Cerebellar cortex (tissue), 1 donor: ENCODE results near the gene ASTL.

Experiments
- DNase-seq: peaks from one replicate; pipeline ENCODE4 v3.0.0-alpha.2; 2015; ENCODE audit warnings: low spot score

The ASTL gene

DNA sequence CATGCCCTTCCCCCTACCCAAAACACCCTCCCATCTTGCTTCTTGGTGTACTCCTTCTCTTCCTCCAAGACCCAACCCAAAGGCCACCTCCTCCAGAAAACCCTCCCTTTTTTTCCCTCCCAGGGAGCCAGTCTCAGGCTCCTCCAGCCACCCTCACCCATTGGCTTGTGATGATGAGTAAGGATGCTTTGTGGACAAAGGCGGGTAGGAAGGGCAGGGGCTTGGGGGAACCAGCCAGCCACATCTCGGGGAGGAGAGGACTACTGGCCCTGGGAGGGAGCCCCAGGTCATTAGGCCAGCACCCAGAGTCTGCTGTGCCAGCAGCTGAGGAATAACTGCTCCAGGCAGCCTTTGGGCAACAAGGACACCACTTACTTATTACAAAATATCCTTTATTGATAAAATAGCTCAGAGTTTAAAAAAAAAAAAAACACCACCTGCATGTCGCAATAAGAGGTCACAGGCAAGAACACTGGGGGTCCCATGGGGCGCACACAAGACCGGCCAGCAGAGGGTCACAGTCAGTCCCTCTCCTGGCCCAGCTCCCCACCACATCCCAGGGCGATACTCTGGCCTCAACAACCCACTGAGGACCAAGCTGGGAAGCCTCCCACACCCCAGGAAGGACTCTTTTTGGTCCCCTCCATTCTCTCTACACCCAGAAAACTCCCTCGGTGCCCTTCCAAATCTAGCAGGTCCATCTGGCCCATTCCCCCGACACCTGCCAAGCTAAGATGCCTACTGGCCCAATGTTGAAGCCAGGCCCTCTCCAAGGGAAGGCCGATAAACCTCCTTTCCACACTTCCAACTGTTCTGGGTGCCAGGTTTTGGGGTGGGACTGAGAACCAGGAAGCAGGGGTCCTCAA, 25.6 kb downstream of the ASTL start:
- peak; percentile 35 for DNase-seq

DNA sequence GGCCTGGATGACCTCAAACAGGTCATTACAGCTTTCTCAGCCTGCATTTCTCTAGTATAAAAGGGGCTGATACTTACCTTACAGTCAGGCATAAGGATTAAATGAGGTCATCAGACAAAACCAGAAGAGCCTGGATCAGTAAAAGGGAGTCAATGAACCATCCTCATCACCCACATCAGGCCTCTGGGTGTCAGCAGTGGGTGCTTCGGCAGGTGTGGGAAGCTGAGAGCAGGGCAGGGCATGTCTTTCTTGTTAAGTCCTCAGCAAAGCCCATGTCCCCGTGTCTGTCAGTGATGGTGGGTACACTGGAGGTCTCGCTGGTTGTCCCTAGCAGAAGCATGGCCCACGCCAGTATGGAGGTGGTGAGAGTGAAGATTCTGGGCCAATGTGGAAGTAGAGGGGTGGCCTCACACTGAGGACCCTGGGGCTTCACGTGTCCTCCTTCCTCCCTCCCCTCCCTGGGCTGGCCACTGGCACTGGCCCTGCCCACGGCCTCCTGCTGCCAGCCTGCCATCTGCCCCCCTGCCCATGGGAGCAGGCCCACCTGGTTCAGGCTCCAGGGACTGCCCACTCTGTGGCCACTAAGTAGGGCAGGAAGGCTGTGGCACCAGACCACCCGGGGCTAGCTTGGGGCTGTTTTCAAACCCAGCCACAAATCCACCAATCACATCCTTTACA, 26.3 kb downstream of the ASTL start:
- DNase-seq = no peak

DNA sequence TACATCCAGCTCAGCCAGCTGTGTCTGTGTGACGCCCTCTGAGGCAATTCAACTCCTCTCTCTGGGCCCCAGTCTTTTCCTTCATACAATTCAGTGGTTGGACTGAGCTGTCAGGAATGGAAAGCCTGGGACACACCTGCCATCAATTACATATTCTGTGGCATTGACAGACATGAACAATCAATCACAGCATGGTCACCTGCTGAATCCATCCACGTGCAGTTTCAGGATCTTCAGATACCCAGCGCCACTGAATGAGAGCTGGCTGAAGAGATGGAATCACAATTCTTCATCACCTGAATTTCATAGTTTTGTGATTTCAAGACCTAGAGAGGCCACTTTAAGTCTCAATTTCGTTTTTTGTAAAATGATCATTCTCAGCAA, 27.1 kb downstream of the ASTL start:
- no peak for DNase-seq

- DNase-seq = no peak
These were observed 27.6 kb downstream of the ASTL start for GRCh38 chr2:96110621-96111256.

- DNase-seq = no peak
These were observed 28.3 kb downstream of the ASTL start for GRCh38 chr2:96109931-96110511.

GRCh38 chr2:96109361-96109680, 29.0 kb downstream of the ASTL start:
- no peak for DNase-seq

GRCh38 chr2:96108541-96109360, 29.6 kb downstream of the ASTL start:
- DNase-seq = peak; percentile 83

DNA sequence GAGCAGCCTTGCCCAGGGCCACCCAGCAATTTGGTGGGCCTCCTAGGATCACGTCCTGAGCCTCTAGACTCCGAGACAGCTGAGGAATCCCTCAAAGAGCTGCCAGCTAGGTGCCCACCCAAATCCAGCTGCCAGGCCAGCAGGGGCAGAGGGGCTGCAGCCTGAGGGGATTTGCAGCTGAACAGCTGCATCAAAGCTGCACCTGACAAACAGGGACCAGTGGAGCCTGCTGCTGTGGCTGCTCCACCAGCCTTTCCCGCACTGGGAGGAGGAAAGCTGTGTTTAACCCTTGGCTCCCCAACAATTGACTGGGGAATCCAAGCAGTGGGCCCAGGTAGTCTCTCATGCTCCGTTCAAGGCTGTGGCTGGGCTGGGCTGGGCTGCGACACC, 30.2 kb downstream of the ASTL start:
- no peak for DNase-seq

DNA sequence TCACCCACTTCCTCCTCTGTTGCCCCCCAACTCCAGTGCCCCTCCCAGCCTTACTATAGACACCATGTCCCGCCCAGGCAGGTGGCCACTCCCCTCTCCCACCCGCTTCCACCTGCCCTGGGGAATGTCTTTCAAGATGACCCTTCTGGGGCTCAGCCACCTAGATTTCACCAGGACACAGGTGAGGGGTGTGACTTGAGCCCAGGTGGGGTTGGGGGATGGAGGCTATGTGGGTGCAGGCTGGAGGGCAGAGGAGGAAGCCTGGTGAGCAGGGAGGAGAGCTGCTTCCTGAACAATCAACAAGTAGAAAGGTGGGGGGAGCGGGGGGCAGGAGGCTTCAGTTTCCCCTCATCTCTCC, 30.6 kb downstream of the ASTL start:
- DNase-seq = no peak

DNA sequence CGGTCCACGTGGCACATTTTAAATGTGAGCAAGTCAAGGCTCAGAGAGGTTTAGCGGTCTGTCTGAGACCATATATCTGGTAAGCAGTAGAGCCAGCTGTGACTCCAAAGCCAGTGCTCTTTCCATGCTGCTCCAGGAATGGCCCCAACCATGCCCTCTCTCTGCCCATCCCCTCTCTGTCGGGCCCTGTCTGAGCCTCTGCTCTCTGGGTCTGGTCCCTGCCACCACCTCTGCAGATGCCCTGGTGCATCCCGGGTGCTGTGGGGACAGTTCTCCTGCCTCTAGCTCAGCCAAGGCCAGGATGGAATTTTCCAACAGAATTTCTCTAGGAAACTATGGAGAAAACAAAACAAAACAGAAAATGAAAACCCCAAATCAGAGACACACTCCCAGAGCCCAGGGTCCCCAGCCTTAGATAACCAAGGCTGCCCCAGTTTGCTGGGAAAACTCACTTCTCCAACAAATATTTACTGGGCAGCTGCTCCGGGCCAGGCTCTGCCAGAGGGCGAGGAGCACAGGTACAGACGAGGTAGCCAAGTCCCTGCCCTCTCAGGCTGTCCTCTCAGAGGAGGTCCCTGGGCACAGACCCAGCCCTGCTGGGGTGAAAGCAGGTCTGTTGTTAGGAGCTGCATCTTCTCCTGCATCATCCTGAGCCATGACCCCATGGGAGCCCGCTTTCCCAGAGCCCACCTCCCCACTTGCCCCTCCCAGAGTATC, 31.2 kb downstream of the ASTL start:
- peak; percentile 86 for DNase-seq

DNA sequence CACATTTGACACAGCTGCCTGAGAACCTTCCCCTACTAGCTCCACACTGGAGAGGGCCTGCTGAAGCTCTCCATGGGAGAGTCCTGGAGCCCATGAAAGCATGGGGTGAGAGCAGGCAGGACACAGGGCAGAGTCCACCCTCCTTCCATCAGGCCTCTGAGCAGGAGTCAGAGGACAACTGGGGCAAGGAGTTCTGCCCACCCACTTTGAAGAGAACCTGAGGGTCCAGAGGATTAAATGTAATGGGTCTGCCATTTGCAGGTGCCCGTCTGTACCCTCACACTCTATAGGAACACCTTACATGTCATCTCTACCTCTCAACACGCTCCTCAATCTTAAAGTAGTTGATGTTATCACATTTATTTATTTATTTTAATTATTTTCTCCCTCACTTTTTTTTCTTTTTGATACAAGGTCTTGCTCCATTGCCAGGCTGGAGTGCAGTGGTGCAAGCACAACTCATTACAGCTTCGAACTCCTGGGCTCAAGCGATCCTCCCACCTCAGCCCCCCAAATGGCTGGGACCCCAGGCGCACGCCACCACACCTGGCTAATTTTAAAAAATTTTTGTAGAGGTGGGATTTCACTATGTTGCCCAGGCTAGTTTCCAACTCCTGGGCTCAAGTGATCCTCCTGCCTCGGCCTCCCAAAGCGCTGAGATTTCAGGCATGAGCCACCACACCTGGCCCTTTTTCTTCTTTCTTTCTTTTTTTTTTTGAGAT, 32.1 kb downstream of the ASTL start:
- DNase-seq = no peak

- DNase-seq = no peak
These were observed 33.0 kb downstream of the ASTL start for GRCh38 chr2:96105152-96105915.

DNA sequence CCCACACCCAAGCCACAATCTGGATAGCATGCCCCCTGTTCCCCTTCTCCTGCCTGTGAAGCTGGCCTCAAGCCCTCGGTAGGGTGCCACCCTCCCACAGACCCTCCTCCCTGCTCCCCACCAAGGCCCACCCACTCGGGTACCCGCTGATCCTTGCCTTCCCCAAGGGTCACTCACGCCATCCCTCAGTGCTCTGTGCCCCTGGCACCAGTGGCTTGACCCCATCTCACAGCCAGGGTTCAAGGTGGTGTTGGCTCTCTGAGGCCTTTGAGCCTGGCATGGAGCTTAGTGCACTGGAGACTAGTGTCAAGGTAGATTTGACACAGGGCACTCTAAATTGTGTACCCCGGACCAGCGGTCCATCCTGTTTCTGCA, 33.8 kb downstream of the ASTL start:
- DNase-seq = no peak

DNA sequence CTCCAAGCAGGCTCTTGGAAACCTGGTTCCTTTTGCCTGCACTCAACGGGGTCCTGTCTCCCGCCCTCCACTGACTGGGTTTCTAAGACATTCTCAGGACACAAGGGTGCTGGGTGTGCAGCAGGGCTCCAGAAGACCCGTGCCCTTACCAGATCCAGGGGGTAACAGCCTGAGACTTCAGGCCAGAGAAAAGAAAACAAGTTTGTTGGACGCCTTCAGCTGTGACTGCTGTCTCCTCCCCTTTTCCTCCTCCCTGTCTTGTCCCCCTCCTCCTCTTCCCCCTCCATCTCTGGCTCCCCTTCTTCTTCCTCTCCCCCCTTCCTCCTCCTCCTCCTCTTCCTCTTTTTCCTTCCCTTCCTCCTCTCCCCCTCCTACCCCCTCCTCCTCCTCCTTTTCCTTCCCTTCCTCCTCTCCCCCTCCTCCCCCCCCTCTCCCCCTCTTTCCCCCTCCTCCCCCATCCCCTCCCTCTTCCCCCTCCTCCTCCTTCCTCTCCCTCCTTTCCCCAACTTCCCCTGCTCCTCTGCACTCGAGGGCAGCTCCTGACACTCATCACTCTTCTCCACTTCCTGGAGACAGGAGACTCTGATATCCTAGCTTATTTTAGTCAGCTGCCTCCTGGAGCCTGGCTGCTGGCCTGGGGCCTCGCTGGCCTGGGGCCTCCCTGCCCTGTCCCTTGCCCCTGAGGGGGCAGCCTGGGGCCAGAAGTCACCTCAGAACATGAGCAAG, 34.4 kb downstream of the ASTL start:
- DNase-seq = no peak

- no peak for DNase-seq
These were observed 35.1 kb downstream of the ASTL start for GRCh38 chr2:96103187-96103601.

- no peak for DNase-seq
These were observed 35.6 kb downstream of the ASTL start for GRCh38 chr2:96102596-96103186.

- DNase-seq = no peak
These were observed 37.4 kb downstream of the ASTL start for GRCh38 chr2:96100893-96101304.

DNA sequence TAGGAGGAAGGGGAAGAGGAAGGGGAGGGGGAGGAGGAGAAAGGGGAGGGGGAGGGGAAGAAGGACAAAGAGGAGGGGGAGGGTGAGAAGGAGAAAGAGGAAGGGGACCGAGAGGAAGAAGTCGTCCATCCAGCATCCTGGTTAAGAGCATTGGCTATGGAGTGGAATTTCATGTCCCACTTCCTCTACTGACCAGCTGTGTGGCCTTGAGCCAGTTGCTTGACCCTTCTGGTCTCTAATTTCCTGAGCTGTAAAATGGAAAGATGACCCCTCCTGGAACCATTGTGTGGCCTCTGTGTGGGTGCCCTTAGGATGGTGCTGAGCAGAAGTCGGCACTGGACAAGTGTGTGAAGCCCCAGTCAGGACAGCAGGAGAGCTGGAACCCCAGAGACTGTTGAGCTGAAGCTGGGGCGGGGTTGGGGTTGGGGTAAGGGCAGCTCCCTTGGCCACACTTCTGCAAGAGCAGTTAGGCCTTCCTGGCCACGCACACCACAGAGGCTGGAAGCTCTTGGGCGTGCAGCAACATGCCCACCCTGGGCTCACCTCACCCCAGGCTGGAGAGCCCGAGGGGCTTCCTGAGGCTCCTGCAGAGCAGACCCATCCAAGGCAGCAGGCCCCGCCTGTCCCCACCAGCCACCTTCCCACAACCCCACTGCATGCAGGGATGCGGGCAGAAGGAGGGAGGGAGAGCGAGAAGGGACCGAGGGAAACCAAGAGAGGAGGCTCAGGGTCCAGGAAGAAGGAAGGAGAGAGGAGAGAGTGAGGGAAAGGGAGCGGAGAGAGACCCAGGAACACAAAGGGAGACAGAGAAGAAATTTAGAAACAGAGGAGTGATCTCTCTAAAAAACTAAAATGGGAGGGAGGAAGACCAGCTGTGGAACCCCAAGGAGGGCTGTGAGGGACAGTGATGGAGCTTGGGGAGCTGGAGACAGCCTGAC, 38.2 kb downstream of the ASTL start:
- DNase-seq = no peak
